Prostate gland (tissue), 2 donors: ENCODE results near the gene FAM89B.

ENCODE experiments used
- CTCF ChIP-seq, 4 experiments: fragments of 200-600 bp in 2 of 4; fragments of 450-650 bp in 2 of 4; sonication (generic) in 2 of 4; IDR thresholded peaks; 1 replicate in 3 of 4; 2 replicates in 1 of 4; pipeline ENCODE4 v1.5.1; 2016 to 2019; ENCODE audit warnings: antibody characterized with exemption in 4 of 4, mild to moderate bottlenecking in 2 of 4, moderate library complexity in 2 of 4
- POLR2A ChIP-seq: fragments of 450-650 bp; IDR thresholded peaks from one replicate; pipeline ENCODE4 v1.6.1; 2016; ENCODE audit warnings: antibody characterized with exemption, mild to moderate bottlenecking

GRCh38 chr11:65618763-65619162 is 46.4 kb downstream of the FAM89B start:
- TF ChIP-seq CTCF (IDR thresholded peaks at IDR 0.05) (no peak), POLR2A (no peak)
